GM10266 (cell line): ENCODE measurements around the gene OSMR.

Source experiments
- DNase-seq: peaks from one replicate; pipeline ENCODE4 v3.0.0; 2012; ENCODE audit errors: extremely low spot score
- TF ChIP-seq, protein P1 (sequence below): IDR thresholded peaks from 2 replicates; pipeline ENCODE4 v1.5.1; 2012; ENCODE audit warnings: mild to moderate bottlenecking, low read depth; ENCODE audit not compliant: control insufficient read depth, insufficient read depth; ENCODE audit errors: missing control alignments

Gene OSMR

DNA sequence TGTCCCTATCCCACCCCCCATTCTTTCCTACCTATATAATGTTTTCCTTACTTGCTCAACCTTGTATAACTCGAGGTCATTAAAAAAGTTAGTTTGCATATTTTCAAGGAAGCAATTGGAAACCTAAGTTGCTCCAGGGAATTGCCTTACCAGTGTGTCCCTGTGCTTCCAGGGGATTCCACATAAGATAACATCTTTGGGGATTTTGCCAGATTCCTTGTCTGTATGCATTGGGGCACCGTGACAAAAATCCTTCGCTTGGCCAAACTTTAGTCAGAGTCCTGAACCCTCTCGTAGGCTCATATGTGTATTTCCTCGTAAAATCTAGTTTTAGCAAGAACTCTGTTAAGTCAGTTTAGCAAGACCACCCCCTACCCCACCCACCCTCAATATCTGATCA, 14.7 kb upstream of the OSMR start:
- TF ChIP-seq, protein P1, sequence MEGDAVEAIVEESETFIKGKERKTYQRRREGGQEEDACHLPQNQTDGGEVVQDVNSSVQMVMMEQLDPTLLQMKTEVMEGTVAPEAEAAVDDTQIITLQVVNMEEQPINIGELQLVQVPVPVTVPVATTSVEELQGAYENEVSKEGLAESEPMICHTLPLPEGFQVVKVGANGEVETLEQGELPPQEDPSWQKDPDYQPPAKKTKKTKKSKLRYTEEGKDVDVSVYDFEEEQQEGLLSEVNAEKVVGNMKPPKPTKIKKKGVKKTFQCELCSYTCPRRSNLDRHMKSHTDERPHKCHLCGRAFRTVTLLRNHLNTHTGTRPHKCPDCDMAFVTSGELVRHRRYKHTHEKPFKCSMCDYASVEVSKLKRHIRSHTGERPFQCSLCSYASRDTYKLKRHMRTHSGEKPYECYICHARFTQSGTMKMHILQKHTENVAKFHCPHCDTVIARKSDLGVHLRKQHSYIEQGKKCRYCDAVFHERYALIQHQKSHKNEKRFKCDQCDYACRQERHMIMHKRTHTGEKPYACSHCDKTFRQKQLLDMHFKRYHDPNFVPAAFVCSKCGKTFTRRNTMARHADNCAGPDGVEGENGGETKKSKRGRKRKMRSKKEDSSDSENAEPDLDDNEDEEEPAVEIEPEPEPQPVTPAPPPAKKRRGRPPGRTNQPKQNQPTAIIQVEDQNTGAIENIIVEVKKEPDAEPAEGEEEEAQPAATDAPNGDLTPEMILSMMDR = no peak
- DNase-seq = no peak

DNA sequence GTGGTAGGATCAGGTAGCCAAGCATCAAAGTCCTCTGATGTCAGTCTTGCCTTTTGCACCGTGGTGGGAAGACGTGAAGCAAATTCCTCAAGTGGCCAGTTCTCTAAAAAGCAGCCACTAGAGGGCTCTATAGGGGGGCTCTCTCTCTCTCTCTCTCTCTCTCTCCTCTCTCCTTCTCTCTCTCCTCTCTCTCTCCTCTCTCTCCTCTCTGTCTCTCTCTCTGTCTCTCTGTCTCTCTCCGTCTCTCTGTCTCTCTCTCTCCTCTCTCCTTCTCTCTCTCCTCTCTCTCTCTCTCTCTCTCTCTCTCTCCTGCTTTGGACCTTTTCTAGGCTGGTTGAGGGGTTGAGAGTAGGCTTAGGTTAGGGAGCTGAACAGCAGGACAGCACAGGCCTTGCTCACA, 13.9 kb upstream of the OSMR start:
- TF ChIP-seq, protein P1 = peak; percentile 42
- no peak for DNase-seq

DNA sequence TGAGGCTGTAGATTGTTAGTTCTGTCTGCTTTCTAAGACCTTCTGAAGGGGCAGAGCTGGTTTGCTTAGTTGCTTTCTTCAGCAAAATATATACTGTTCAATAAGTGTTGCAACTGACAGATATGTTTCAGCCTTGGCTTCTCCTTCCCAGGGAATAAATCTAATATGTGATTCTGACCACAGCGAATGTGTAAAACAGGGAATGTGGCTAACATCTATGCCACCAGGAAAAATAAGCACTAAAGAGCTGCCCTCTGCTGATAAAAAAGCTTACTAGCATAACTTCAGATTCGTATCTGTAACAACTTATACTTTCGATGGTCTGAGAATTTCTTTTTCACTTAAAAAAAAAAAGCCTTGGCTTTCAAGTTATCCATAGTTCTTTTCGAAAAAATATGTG, 13.0 kb upstream of the OSMR start:
- TF ChIP-seq, protein P1 = no peak
- DNase-seq = no peak

DNA sequence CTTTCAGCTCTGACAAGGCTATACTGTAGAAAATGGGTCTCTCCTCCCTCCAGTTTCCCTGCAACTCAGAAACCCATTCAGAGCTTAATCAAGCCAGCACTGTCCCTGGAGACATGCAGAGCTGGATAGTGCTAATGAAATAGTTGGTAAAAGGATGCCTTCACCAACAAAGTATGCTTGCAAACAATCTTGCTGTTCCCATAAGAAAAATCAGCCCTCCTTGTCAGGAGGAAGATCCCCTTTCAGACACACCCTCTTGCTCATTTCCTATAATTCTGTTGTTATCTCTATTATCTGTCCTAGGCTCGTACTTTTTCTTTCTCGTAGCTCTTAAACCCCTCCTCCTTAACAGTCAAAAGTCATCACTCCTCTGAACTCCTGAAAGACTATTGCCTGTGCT, 9.9 kb upstream of the OSMR start:
- TF ChIP-seq, protein P1 = no peak
- no peak for DNase-seq

DNA sequence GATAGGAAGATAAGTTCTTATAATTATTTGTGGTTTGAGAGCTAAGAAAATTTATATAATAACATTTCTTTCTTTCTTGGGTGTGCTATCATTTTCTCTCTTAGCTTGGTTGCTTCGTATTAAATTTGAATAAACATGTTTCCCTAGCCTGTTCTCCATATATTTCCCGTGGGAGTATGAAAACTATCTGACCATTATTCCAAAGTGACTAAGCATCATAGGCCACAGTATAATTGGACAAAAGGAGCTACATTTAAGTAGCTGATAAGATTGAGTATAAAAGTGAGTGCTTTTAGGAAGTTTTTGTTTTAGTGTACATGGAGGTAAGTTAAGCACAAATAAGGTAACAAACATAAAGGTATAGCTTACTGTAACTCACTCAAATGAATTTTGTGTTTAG, 8.4 kb upstream of the OSMR start:
- TF ChIP-seq, protein P1 = no peak
- no peak for DNase-seq

DNA sequence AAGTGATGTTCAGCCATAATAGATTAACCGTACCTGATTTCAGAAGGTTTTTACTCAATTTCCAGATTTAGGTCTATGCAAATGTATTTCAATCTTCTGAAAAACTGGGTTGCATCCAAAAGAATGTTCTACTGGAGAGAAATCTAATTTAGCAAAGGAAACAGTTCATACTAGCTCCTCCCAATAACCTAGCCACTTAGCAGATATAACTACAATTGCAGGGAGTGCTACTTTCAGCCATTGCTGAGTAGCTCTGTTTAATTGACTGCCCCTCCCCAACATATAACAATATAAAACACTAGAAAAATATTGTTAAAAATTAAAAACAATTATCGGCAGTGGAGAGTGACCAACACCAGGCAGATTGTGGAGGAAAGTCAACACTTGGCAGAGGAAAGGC, 7.9 kb upstream of the OSMR start:
- TF ChIP-seq, protein P1 = no peak
- DNase-seq = no peak

DNA sequence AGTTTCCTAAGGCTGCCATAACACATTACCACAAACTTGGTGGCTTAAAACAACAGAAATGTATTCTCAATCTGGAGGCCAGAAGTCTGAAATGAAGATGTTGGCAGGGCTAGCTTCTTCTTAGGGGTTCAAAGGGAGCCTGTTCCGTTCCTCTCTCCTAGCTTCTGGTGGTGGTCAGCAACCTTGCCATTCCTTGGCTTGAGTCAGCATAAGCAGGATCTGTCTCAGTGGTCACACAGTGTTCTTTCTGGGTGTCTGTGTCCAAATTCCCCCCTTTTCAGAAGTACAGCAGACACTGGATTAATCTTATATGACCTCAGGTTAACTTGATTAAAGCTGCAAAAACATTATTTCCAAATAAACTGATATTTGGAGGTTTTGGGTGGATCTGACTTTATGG, 2.1 kb upstream of the OSMR start:
- DNase-seq = no peak
- TF ChIP-seq, protein P1 = no peak
